ENCODE data around the gene TACO1.
A peak's percentile ranks its signal among the peaks of the same experiment; 100 is the strongest.

DNA sequence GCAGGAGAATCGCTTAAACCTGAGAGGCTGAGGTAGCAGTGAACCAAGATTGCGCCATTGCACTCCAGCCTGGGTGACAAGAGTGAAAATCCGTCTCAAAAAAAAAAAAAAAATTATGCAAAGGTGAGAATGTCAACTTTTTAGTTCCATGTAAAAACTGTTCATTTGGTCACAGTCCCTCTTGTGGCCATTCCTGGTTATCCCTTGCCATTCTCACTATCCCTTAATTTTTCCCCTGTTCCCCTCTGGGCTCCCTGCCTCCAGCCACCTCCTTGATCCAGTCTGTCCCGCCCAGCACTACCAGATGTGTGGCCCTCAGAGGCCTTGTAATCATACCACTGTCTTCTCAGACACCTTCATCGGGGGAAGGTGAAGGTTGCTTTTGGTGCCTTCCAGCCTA lies 27.1 kb upstream of the TACO1 start:
- TF ChIP-seq SMC3 (IDR thresholded peaks at IDR 0.05; ENCODE audit: low read depth, low read length): peak; percentile 32; the same call in 1 of the 2 replicates
- no peak for TF ChIP-seq MAZ (IDR thresholded peaks at IDR 0.05; ENCODE audit: borderline replicate concordance, low read depth, low read length)
- TF ChIP-seq, protein P1, sequence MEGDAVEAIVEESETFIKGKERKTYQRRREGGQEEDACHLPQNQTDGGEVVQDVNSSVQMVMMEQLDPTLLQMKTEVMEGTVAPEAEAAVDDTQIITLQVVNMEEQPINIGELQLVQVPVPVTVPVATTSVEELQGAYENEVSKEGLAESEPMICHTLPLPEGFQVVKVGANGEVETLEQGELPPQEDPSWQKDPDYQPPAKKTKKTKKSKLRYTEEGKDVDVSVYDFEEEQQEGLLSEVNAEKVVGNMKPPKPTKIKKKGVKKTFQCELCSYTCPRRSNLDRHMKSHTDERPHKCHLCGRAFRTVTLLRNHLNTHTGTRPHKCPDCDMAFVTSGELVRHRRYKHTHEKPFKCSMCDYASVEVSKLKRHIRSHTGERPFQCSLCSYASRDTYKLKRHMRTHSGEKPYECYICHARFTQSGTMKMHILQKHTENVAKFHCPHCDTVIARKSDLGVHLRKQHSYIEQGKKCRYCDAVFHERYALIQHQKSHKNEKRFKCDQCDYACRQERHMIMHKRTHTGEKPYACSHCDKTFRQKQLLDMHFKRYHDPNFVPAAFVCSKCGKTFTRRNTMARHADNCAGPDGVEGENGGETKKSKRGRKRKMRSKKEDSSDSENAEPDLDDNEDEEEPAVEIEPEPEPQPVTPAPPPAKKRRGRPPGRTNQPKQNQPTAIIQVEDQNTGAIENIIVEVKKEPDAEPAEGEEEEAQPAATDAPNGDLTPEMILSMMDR (conservative IDR thresholded peaks at IDR 0.05; ENCODE audit: low read depth, low read length): 0 out of 2 replicates have a peak, but pooled peaks have one; percentile 26
- no peak for TF ChIP-seq POLR2A (IDR thresholded peaks at IDR 0.05; ENCODE audit: low read depth, low read length)
- no peak for TF ChIP-seq FOS (IDR thresholded peaks at IDR 0.05; ENCODE audit: low read depth, low read length)
- no peak for TF ChIP-seq ELK1 (IDR thresholded peaks at IDR 0.05; ENCODE audit: borderline replicate concordance, low read depth, low read length)
- TF ChIP-seq CHD1 (IDR thresholded peaks at IDR 0.05; ENCODE audit: low read depth, low read length): no peak
